Activated gamma-delta T cell treated with anti-CD3 and anti-CD28 coated beads, Interleukin-2, amount 50 U/mL, for 16 hours (primary cell): ENCODE measurements around the gene CLEC6A.
"Not testable (repeated sequence)": the region's sequence is repeated elsewhere in the genome, so short reads cannot be mapped to it uniquely, and the experiment has no call there.

Experiments used
- DNase-seq: peaks from one replicate; pipeline ENCODE4 v3.0.0-alpha.2; 2020; ENCODE audit warnings: low read depth

The CLEC6A gene

GRCh38 chr12:8495671-8496070, 39.9 kb downstream of the CLEC6A start:
- not testable (repeated sequence) for DNase-seq

GRCh38 chr12:8496074-8496473, 40.3 kb downstream of the CLEC6A start:
- DNase-seq, result not testable (repeated sequence)

GRCh38 chr12:8499616-8500015, 43.9 kb downstream of the CLEC6A start:
- no peak for DNase-seq

- no peak for DNase-seq
These were observed 46.0 kb downstream of the CLEC6A start for GRCh38 chr12:8501720-8502119.

- DNase-seq, result no peak
These were observed 48.6 kb downstream of the CLEC6A start for GRCh38 chr12:8504351-8504750.

- no peak for DNase-seq
These were observed 51.8 kb downstream of the CLEC6A start for GRCh38 chr12:8507596-8507995.

- no peak for DNase-seq
These were observed 52.5 kb downstream of the CLEC6A start for GRCh38 chr12:8508223-8508622.

- no peak for DNase-seq
These were observed 53.4 kb downstream of the CLEC6A start for GRCh38 chr12:8508910-8509841.

GRCh38 chr12:8513256-8513655, 57.5 kb downstream of the CLEC6A start, which contains the start of gene CLEC4D:
Gene CLEC4D (plus strand): TSS chr12:8513503. CDS start chr12:8513733, 230 bp downstream.
- no peak for DNase-seq

GRCh38 chr12:8517971-8518370, 62.2 kb downstream of the CLEC6A start:
- no peak for DNase-seq

GRCh38 chr12:8519171-8519570, 63.4 kb downstream of the CLEC6A start:
- no peak for DNase-seq

- DNase-seq, result no peak
These were observed 71.7 kb downstream of the CLEC6A start for GRCh38 chr12:8527250-8528130.
